Neural progenitor cell (in vitro differentiated cells): ENCODE measurements around the gene RASGRP1. TPM values are rescaled to one million over a fixed set of nuclear protein-coding genes. Genes with fewer than 3 reads are reported as not detected.

Experiments used
- DNase-seq: peaks from one replicate; pipeline ENCODE4 v3.0.0-alpha.2; 2016; ENCODE audit warnings: low spot score
- H2AFZ ChIP-seq: fragments of 200-600 bp; sonication (generic); replicated peaks from 2 replicates; pipeline ENCODE4 v1.6.1; 2016; ENCODE audit warnings: antibody characterized with exemption
- H3F3A ChIP-seq: fragments of 200-600 bp; sonication (generic); 2 replicates; pipeline ENCODE4 v1.6.1; 2016; ENCODE audit warnings: antibody characterized with exemption, low read depth
- H3K27ac ChIP-seq: fragments of 200-600 bp; sonication (generic); 2 replicates; pipeline ENCODE4 v1.5.1; 2016; ENCODE audit warnings: mild to moderate bottlenecking
- H3K27me3 ChIP-seq: fragments of 200-600 bp; sonication (generic); 2 replicates; pipeline ENCODE4 v1.6.1; 2016; ENCODE audit warnings: mild to moderate bottlenecking, moderate library complexity
- H3K36me3 ChIP-seq: fragments of 200-600 bp; sonication (generic); 2 replicates; pipeline ENCODE4 v1.5.1; 2016
- H3K4me1 ChIP-seq: fragments of 200-600 bp; sonication (generic); 2 replicates; pipeline ENCODE4 v1.6.1; 2016; ENCODE audit warnings: mixed run types
- H3K4me2 ChIP-seq: fragments of 200-600 bp; sonication (generic); 2 replicates; pipeline ENCODE4 v1.6.1; 2016
- H3K4me3 ChIP-seq: fragments of 200-600 bp; sonication (generic); 2 replicates; pipeline ENCODE4 v1.5.1; 2016
- H3K79me2 ChIP-seq: fragments of 200-600 bp; sonication (generic); 2 replicates; pipeline ENCODE4 v1.6.1; 2016; ENCODE audit warnings: low read depth
- H3K9ac ChIP-seq: fragments of 200-600 bp; sonication (generic); 2 replicates; pipeline ENCODE4 v1.6.1; 2016
- H3K9me3 ChIP-seq: fragments of 200-600 bp; sonication (generic); 2 replicates; pipeline ENCODE4 v1.5.1; 2016; ENCODE audit warnings: low read depth
- H4K20me1 ChIP-seq: fragments of 200-600 bp; sonication (generic); 2 replicates; pipeline ENCODE4 v1.6.1; 2016; ENCODE audit warnings: low read depth
- H3K27ac Mint-ChIP-seq: 3 replicates; pipeline ENCODE4 v1.8.0; 2021; ENCODE audit warnings: mixed read lengths
- H3K27me3 Mint-ChIP-seq: 2 replicates; pipeline ENCODE4 v1.8.0; 2022; ENCODE audit warnings: low read depth, mild to moderate bottlenecking, inconsistent platforms, moderate library complexity, mixed read lengths; ENCODE audit not compliant: insufficient read depth
- H3K36me3 Mint-ChIP-seq: 3 replicates; pipeline ENCODE4 v1.8.0; 2021; ENCODE audit warnings: mixed read lengths
- H3K4me1 Mint-ChIP-seq: 3 replicates; pipeline ENCODE4 v1.8.0; 2021; ENCODE audit warnings: mixed read lengths
- H3K4me3 Mint-ChIP-seq: 3 replicates; pipeline ENCODE4 v1.8.0; 2021; ENCODE audit warnings: mild to moderate bottlenecking, moderate library complexity, mixed read lengths
- H3K9me3 Mint-ChIP-seq: 3 replicates; pipeline ENCODE4 v1.8.0; 2020; ENCODE audit warnings: mixed read lengths
- CTCF ChIP-seq: fragments of 200-600 bp; sonication (generic); IDR thresholded peaks from 2 replicates; pipeline ENCODE4 v1.5.1; 2017; ENCODE audit warnings: antibody characterized with exemption, mild to moderate bottlenecking
- EZH2 ChIP-seq: fragments of 200-600 bp; sonication (generic); IDR thresholded peaks from 2 replicates; pipeline ENCODE4 v1.6.1; 2017; ENCODE audit warnings: antibody characterized with exemption, mild to moderate bottlenecking, moderate library complexity
- EZH2phosphoT487 ChIP-seq: fragments of 200-600 bp; sonication (generic); IDR thresholded peaks from 2 replicates; pipeline ENCODE4 v1.6.1; 2017; ENCODE audit warnings: antibody characterized with exemption
- total RNA-seq: library from RNA; depleted of rRNA; stranded (reverse); fragments of >200 nt; gene quantifications from 2 replicates; pipeline ENCODE4 v1.2.3, GENCODE V29; 2015; ENCODE audit warnings: low replicate concordance

Gene RASGRP1
- total RNA-seq, 1 donor from 2014 or later, result 2.5 TPM

GRCh38 chr15:38470816-38471215, 93.8 kb downstream of the RASGRP1 start:
- no peaks in the 10 kb centered on the region for H3K9me3 ChIP-seq
- no peak overlapping the region for H3K4me3 Mint-ChIP-seq
- DNase-seq, result no peak

GRCh38 chr15:38464675-38465074, 99.9 kb downstream of the RASGRP1 start:
- peaks cover 28% of the 10 kb centered on the region for H4K20me1 ChIP-seq
- no peak overlapping the region for H2AFZ ChIP-seq
- H3K27me3 ChIP-seq, result no peaks in the 10 kb centered on the region
- H3K9me3 ChIP-seq, result no peaks in the 10 kb centered on the region
- peaks cover 56% of the 10 kb centered on the region for H3K79me2 ChIP-seq
- no peak overlapping the region for H3K27ac ChIP-seq
- H3K36me3 Mint-ChIP-seq, result peaks cover 7% of the 10 kb centered on the region
- no peaks in the 10 kb centered on the region for H3K4me1 ChIP-seq
- H3K4me3 Mint-ChIP-seq, result no peak overlapping the region
- H3K27me3 Mint-ChIP-seq, result no peaks in the 10 kb centered on the region
- H3K9me3 Mint-ChIP-seq, result no peaks in the 10 kb centered on the region
- H3K36me3 ChIP-seq, result peaks cover 15% of the 10 kb centered on the region
- no peak overlapping the region for H3K9ac ChIP-seq
- H3K4me2 ChIP-seq, result no peak overlapping the region
- H3K4me3 ChIP-seq, result no peak overlapping the region
- no peak for DNase-seq
- H3F3A ChIP-seq, result no peaks in the 10 kb centered on the region
- TF ChIP-seq CTCF, result no peak
- no peak for TF ChIP-seq EZH2phosphoT487
- no peak for TF ChIP-seq EZH2
- no peak overlapping the region for H3K27ac Mint-ChIP-seq
- no peaks in the 10 kb centered on the region for H3K4me1 Mint-ChIP-seq

More at GRCh38 chr15:38470816-38471215, 93.8 kb downstream of the RASGRP1 start:
- Histone ChIP-seq H3K9ac (no peak overlapping the region), H3K4me3 (no peak overlapping the region), H3K79me2 (no peaks in the 10 kb centered on the region), H4K20me1 (no peaks in the 10 kb centered on the region), H3K27ac (no peak overlapping the region), H3K27me3 (no peaks in the 10 kb centered on the region), H3K4me2 (no peak overlapping the region), H3K36me3 (peaks cover 19% of the 10 kb centered on the region), H3F3A (no peaks in the 10 kb centered on the region), H3K4me1 (no peaks in the 10 kb centered on the region), H2AFZ (no peak overlapping the region)
- peaks cover 10% of the 10 kb centered on the region for H3K36me3 Mint-ChIP-seq
- H3K27ac Mint-ChIP-seq, result no peak overlapping the region
- H3K9me3 Mint-ChIP-seq, result no peaks in the 10 kb centered on the region
- no peaks in the 10 kb centered on the region for H3K4me1 Mint-ChIP-seq
- no peak for TF ChIP-seq EZH2phosphoT487
- TF ChIP-seq CTCF, result no peak
- no peak for TF ChIP-seq EZH2
- no peaks in the 10 kb centered on the region for H3K27me3 Mint-ChIP-seq

- no peaks in the 10 kb centered on the region for H3K27me3 ChIP-seq
- H3K4me2 ChIP-seq, result no peak overlapping the region
- DNase-seq, result no peak
- no peak overlapping the region for H3K4me3 ChIP-seq
- H3K27ac ChIP-seq, result no peak overlapping the region
- Mint-ChIP-seq H3K36me3 (peaks cover 10% of the 10 kb centered on the region), H3K9me3 (no peaks in the 10 kb centered on the region), H3K4me1 (no peaks in the 10 kb centered on the region), H3K27ac (no peak overlapping the region), H3K4me3 (no peak overlapping the region), H3K27me3 (no peaks in the 10 kb centered on the region)
- H3K9ac ChIP-seq, result no peak overlapping the region
- no peaks in the 10 kb centered on the region for H3K9me3 ChIP-seq
- H3K79me2 ChIP-seq, result peaks cover 64% of the 10 kb centered on the region
- no peaks in the 10 kb centered on the region for H3K4me1 ChIP-seq
- H2AFZ ChIP-seq, result no peak overlapping the region
- peaks cover 15% of the 10 kb centered on the region for H3K36me3 ChIP-seq
- no peaks in the 10 kb centered on the region for H3F3A ChIP-seq
- H4K20me1 ChIP-seq, result peaks cover 28% of the 10 kb centered on the region
- TF ChIP-seq EZH2phosphoT487 (no peak), CTCF (no peak), EZH2 (no peak)
Observed at GRCh38 chr15:38463893-38464292, 100.7 kb downstream of the RASGRP1 start.
